HepG2 (cell line): ENCODE data around the gene POC1B. TPM values are rescaled to one million over a fixed set of nuclear protein-coding genes. Genes with fewer than 3 reads are reported as not detected.

Experiments used
- ATAC-seq: fragments of 200-7000 bp; cut with Tn5 transposase; 3 replicates; pipeline ENCODE4 v1.9.1; 2020; ENCODE audit warnings: mild to moderate bottlenecking, moderate library complexity
- BruUV-seq: library from RNA; stranded (reverse); fragments of 400-500 nt; replicated peaks from 2 replicates; lab custom pipeline; 2021; lab: Mats Ljungman, UMichigan
- CTCF ChIA-PET: fragments of 300-600 bp; formaldehyde crosslinking; extraction: SDS; loops from one replicate; lab custom pipeline; 2021; ENCODE audit warnings: low total read pairs, inconsistent platforms, low intra/inter-chr PET ratio; lab: Yijun Ruan, JAX
- POLR2A ChIA-PET: fragments of 350-600 bp; sonication (Branson Sonifier 250); formaldehyde crosslinking; loops from one replicate; lab custom pipeline; 2020; ENCODE audit warnings: antibody characterized with exemption, inconsistent platforms; lab: Yijun Ruan, JAX
- DNase-seq: peaks from one replicate; pipeline ENCODE4 v3.0.0-alpha.2; 2015; ENCODE audit warnings: low spot score
- FAIRE-seq: peaks from 3 replicates; lab custom pipeline; 2011; peaks lifted over from hg19 to GRCh38; lab: Jason Lieb, UNC
- H2AFZ ChIP-seq: one replicate; pipeline ENCODE4 v1.6.1; 2011; ENCODE audit warnings: low read length, inconsistent platforms
- H3K27ac ChIP-seq: fragments of 300-600 bp; 3 replicates; pipeline ENCODE4 v1.8.0; 2011; ENCODE audit warnings: mixed run types, mild to moderate bottlenecking, mixed read lengths, low read length, inconsistent platforms; ENCODE audit not compliant: insufficient read depth; ENCODE audit errors: extremely low read length
- H3K27me3 ChIP-seq, 2 experiments: fragments of 200-600 bp in 1 of 2; 2 replicates in 1 of 2; 3 replicates in 1 of 2; pipeline versions ENCODE4 v1.6.0 to v1.8.0; 2011; ENCODE audit warnings: low read length in 2 of 2, mild to moderate bottlenecking in 2 of 2, moderate library complexity in 2 of 2, inconsistent platforms in 1 of 2; ENCODE audit not compliant: insufficient read depth in 2 of 2, control insufficient read depth in 1 of 2
- H3K36me3 ChIP-seq, 2 experiments: fragments of 200-600 bp in 1 of 2; replicated peaks in 1 of 2; 2 replicates in 1 of 2; 3 replicates in 1 of 2; pipeline versions ENCODE4 v1.5.1 to v1.8.0; 2011; ENCODE audit warnings: low read length in 2 of 2, inconsistent platforms in 1 of 2; ENCODE audit not compliant: insufficient read depth in 2 of 2, control insufficient read depth in 1 of 2
- H3K4me1 ChIP-seq: 2 replicates; pipeline ENCODE4 v1.5.1; 2012; ENCODE audit warnings: low read length, inconsistent platforms; ENCODE audit not compliant: insufficient read depth
- H3K4me2 ChIP-seq: 2 replicates; pipeline ENCODE4 v1.6.0; 2011; ENCODE audit warnings: low read depth, low read length, inconsistent platforms
- H3K4me3 ChIP-seq, 3 experiments: fragments of 200-600 bp in 1 of 3; sonication (generic), shearing (Covaris generic) in 1 of 3; replicated peaks in 1 of 3; 2 replicates each; pipeline ENCODE4 v1.5.1; 2011 to 2016; ENCODE audit warnings: low read length in 3 of 3, inconsistent platforms in 2 of 3, low read depth in 2 of 3, mild to moderate bottlenecking in 2 of 3, control low read depth in 1 of 3, mixed read lengths in 1 of 3; ENCODE audit not compliant: insufficient read depth in 1 of 3
- H3K79me2 ChIP-seq: one replicate; pipeline ENCODE4 v1.6.1; 2011; ENCODE audit warnings: low read length, inconsistent platforms; ENCODE audit not compliant: insufficient read depth
- H3K9ac ChIP-seq: 2 replicates; pipeline ENCODE4 v1.6.0; 2011; ENCODE audit warnings: mild to moderate bottlenecking, low read depth, low read length, inconsistent platforms; ENCODE audit not compliant: insufficient read depth
- H3K9me3 ChIP-seq: 2 replicates; pipeline ENCODE4 v1.5.1; 2012; ENCODE audit warnings: mild to moderate bottlenecking, low read length
- H4K20me1 ChIP-seq: 2 replicates; pipeline ENCODE4 v1.6.0; 2011; ENCODE audit warnings: inconsistent platforms, mild to moderate bottlenecking, low read length, moderate library complexity; ENCODE audit not compliant: insufficient read depth
- ARNT2 ChIP-seq: sonication (generic); formaldehyde crosslinking; IDR thresholded peaks from 2 replicates; pipeline ENCODE4 v1.8.0; 2022; ENCODE audit warnings: mild to moderate bottlenecking, low read depth, missing genetic modification reagents, moderate library complexity
- ATAD3A ChIP-seq: sonication (generic); formaldehyde crosslinking; IDR thresholded peaks from 2 replicates; pipeline ENCODE4 v1.4.0; 2020; ENCODE audit warnings: missing genetic modification reagents
- BCL6 ChIP-seq: IDR thresholded peaks from 2 replicates; pipeline ENCODE4 v1.6.1; 2016; ENCODE audit warnings: missing genetic modification reagents, missing compliant biosample characterization
- FUBP1 ChIP-seq: sonication (generic); formaldehyde crosslinking; IDR thresholded peaks from 2 replicates; pipeline ENCODE4 v1.5.1; 2020; ENCODE audit warnings: missing genetic modification reagents, mild to moderate bottlenecking, borderline replicate concordance
- GTF2F1 ChIP-seq: fragments of 150-350 bp; IDR thresholded peaks from 2 replicates; pipeline ENCODE4 v1.6.1; 2014; ENCODE audit warnings: low read length
- HNRNPL ChIP-seq: fragments of 200-400 bp; formaldehyde crosslinking; IDR thresholded peaks from 2 replicates; pipeline ENCODE4 v1.6.1; 2017; ENCODE audit warnings: mild to moderate bottlenecking, low read depth, low read length
- KDM6A ChIP-seq: IDR thresholded peaks from 2 replicates; pipeline ENCODE4 v1.6.1; 2016; ENCODE audit warnings: low read depth
- MAFK ChIP-seq, 2 experiments: IDR thresholded peaks in 1 of 2; conservative IDR thresholded peaks in 1 of 2; 2 replicates each; pipeline ENCODE4 v1.6.1; 2011; ENCODE audit warnings: improper control_type of control experiment in 2 of 2, low read length in 2 of 2
- MBD4 ChIP-seq: IDR thresholded peaks from 2 replicates; pipeline ENCODE4 v1.6.1; 2012; ENCODE audit warnings: low read length, inconsistent platforms, borderline replicate concordance
- POLR2A ChIP-seq, 2 experiments: IDR thresholded peaks; 2 replicates each; pipeline ENCODE4 v1.6.1; 2011; ENCODE audit warnings: low read depth in 2 of 2, low read length in 2 of 2, mild to moderate bottlenecking in 1 of 2, moderate library complexity in 1 of 2; ENCODE audit not compliant: insufficient read depth in 1 of 2
- PPARG ChIP-seq: conservative IDR thresholded peaks from 2 replicates; pipeline ENCODE4 v1.6.1; 2016; ENCODE audit warnings: missing biosample characterization, missing genetic modification reagents
- PTBP1 ChIP-seq: fragments of 200-400 bp; formaldehyde crosslinking; IDR thresholded peaks from 2 replicates; pipeline ENCODE4 v1.6.1; 2018; ENCODE audit warnings: low read length, low read depth; ENCODE audit not compliant: poor library complexity, severe bottlenecking
- SMAD1 ChIP-seq: sonication (generic); formaldehyde crosslinking; IDR thresholded peaks from 2 replicates; pipeline ENCODE4 v1.4.0; 2020; ENCODE audit warnings: missing genetic modification reagents, low read depth, mild to moderate bottlenecking, borderline replicate concordance
- SUZ12 ChIP-seq: fragments of 150-350 bp; IDR thresholded peaks from 2 replicates; pipeline ENCODE4 v1.6.1; 2014; ENCODE audit warnings: low read depth, low read length
- TEAD3 ChIP-seq: optimal IDR thresholded peaks from 2 replicates; pipeline ENCODE3; 2016; ENCODE audit warnings: borderline replicate concordance
- TRIM24 ChIP-seq: sonication (generic); formaldehyde crosslinking; IDR thresholded peaks from 2 replicates; pipeline ENCODE4 v1.8.0; 2022; ENCODE audit warnings: mild to moderate bottlenecking, missing genetic modification reagents
- ZNF383 ChIP-seq: sonication (generic); formaldehyde crosslinking; IDR thresholded peaks from 2 replicates; pipeline ENCODE4 v1.4.0; 2020; ENCODE audit warnings: missing genetic modification reagents, mild to moderate bottlenecking, borderline replicate concordance
- ZNF816 ChIP-seq: sonication (generic); formaldehyde crosslinking; IDR thresholded peaks from 2 replicates; pipeline ENCODE4 v1.8.0; 2022; ENCODE audit warnings: missing genetic modification reagents, mild to moderate bottlenecking, borderline replicate concordance
- WGBS: methylation state at CpG from one replicate; pipeline ENCODE4 v1.1.6; 2017; ENCODE audit warnings: low lambda C conversion rate; 5-methylcytosine and 5-hydroxymethylcytosine counted together
- in situ Hi-C: cut with HindIII; loops from 2 replicates; pipeline ENCODE4 v1.10.0; 2017; ENCODE audit warnings: low pct_unique_long_range_greater_than_20kb; ENCODE audit not compliant: extremely low pct_ligation_motif_present
- intact Hi-C: fragments of 100-400 bp; cut with micrococcal nuclease; formaldehyde crosslinking; loops from one replicate; pipeline ENCODE4 v1.10.0; 2022; ENCODE audit not compliant: unreplicated experiment
- polyA plus RNA-seq, 8 experiments: library from polyadenylated mRNA; depleted of rRNA in 3 of 8; stranded (reverse) in 7 of 8; unstranded in 1 of 8; fragments of >200 nt; fragmentation: Illumina TruSeq in 4 of 8; extraction: Trizol in 4 of 8; gene quantifications; 2 replicates each; pipeline versions ENCODE4 v1.2.1 to v1.2.3, GENCODE V29; 2011 to 2016; ENCODE audit warnings: low read depth in 4 of 8, missing spikeins in 1 of 8, mixed read lengths in 1 of 8; ENCODE audit not compliant: insufficient read depth in 1 of 8
- total RNA-seq, 5 experiments: library from RNA; depleted of rRNA; stranded (reverse); fragments of >200 nt; fragmentation: Illumina TruSeq; extraction: Trizol; gene quantifications; 2 replicates each; pipeline ENCODE4 v1.2.3, GENCODE V29; 2016; ENCODE audit warnings: low read depth in 1 of 5
- TF ChIP-seq, protein P1 (sequence below): sonication (generic); formaldehyde crosslinking; IDR thresholded peaks from 2 replicates; pipeline ENCODE4 v1.4.0; 2020; ENCODE audit warnings: missing genetic modification reagents
- TF ChIP-seq, protein P2 (sequence below): sonication (generic); formaldehyde crosslinking; IDR thresholded peaks from 2 replicates; pipeline ENCODE4 v1.4.0; 2020; ENCODE audit warnings: low read depth, mild to moderate bottlenecking, missing genetic modification reagents
- TF ChIP-seq, protein P3 (sequence below): IDR thresholded peaks from 2 replicates; pipeline ENCODE4 v1.6.1; 2016
- TF ChIP-seq, protein P4 (sequence below): sonication (generic); formaldehyde crosslinking; IDR thresholded peaks from 2 replicates; pipeline ENCODE4 v1.5.1; 2020; ENCODE audit warnings: missing genetic modification reagents, mild to moderate bottlenecking, borderline replicate concordance

Gene POC1B
- total and polyA plus RNA-seq, 2 of the 13 experiments (the other 11 are each of a cell fraction or from before 2014, with no cell fraction given), result 9.3 to 11.0 TPM

- FAIRE-seq, result peak; percentile 30
- POLR2A ChIA-PET, result no interaction called here
- no peaks in the 10 kb centered on the region for H3K36me3 ChIP-seq
- H3K27me3 ChIP-seq, result no peaks in the 10 kb centered on the region
- no TSS peak for BruUV-seq
- no peak overlapping the region for H3K27ac ChIP-seq
- peak; percentile 28; the same call in 1 of the 3 replicates for ATAC-seq
- no peak overlapping the region for H2AFZ ChIP-seq
- in situ Hi-C loops (loop anchor here (25.0 kb wide), 1 partner anchor 423 kb away; no protein-coding TSS in a partner anchor), intact Hi-C loops (no loop called here)
- CTCF ChIA-PET, result no interaction called here
- no peaks in the 10 kb centered on the region for H3K9me3 ChIP-seq
- peak; percentile 37 for DNase-seq
- H3K4me1 ChIP-seq, result peaks cover 21% of the 10 kb centered on the region
- no peak overlapping the region for H3K4me3 ChIP-seq
- H3K79me2 ChIP-seq, result no peaks in the 10 kb centered on the region
- WGBS, result 39% methylated on average over 4 of the region's 4 CpGs
- H3K9ac ChIP-seq, result no peak overlapping the region
- no peaks in the 10 kb centered on the region; the same call in 1 of the 2 replicates for H4K20me1 ChIP-seq
- no peak overlapping the region for H3K4me2 ChIP-seq
- TF ChIP-seq SUZ12, result no peak
- TF ChIP-seq, protein P1, sequence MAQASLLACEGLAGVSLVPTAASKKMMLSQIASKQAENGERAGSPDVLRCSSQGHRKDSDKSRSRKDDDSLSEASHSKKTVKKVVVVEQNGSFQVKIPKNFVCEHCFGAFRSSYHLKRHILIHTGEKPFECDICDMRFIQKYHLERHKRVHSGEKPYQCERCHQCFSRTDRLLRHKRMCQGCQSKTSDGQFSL (CRISPR knock-in tag), result no peak
- TF ChIP-seq HNRNPL, result no peak
- TF ChIP-seq GTF2F1, result no peak
- TF ChIP-seq POLR2A (IDR thresholded peaks at IDR 0.05; ENCODE audit: insufficient read depth in 1 of 2, low read depth in 2 of 2, low read length in 2 of 2), result no peak
- no peak for TF ChIP-seq PTBP1
- TF ChIP-seq TRIM24 (CRISPR knock-in tag), result no peak
- TF ChIP-seq ATAD3A (CRISPR knock-in tag), result no peak
- TF ChIP-seq ZNF383 (CRISPR knock-in tag), result no peak
- TF ChIP-seq, protein P2, sequence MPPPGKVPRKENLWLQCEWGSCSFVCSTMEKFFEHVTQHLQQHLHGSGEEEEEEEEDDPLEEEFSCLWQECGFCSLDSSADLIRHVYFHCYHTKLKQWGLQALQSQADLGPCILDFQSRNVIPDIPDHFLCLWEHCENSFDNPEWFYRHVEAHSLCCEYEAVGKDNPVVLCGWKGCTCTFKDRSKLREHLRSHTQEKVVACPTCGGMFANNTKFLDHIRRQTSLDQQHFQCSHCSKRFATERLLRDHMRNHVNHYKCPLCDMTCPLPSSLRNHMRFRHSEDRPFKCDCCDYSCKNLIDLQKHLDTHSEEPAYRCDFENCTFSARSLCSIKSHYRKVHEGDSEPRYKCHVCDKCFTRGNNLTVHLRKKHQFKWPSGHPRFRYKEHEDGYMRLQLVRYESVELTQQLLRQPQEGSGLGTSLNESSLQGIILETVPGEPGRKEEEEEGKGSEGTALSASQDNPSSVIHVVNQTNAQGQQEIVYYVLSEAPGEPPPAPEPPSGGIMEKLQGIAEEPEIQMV (CRISPR knock-in tag), result no peak
- no peak for TF ChIP-seq SMAD1 (CRISPR knock-in tag)
- no peak for TF ChIP-seq ZNF816
- TF ChIP-seq, protein P3, sequence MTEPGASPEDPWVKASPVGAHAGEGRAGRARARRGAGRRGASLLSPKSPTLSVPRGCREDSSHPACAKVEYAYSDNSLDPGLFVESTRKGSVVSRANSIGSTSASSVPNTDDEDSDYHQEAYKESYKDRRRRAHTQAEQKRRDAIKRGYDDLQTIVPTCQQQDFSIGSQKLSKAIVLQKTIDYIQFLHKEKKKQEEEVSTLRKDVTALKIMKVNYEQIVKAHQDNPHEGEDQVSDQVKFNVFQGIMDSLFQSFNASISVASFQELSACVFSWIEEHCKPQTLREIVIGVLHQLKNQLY (CRISPR knock-in tag), result no peak
- TF ChIP-seq TEAD3, result peak; percentile 21
- 0 out of 4 replicates have a peak, but pooled peaks of 1 of the 2 experiments have one; percentile 16 for TF ChIP-seq MAFK (conservative IDR thresholded peaks at IDR 0.05 in 1 of 2, IDR thresholded peaks at IDR 0.05 in 1 of 2; ENCODE audit: low read length in 2 of 2)
- no peak for TF ChIP-seq FUBP1 (CRISPR knock-in tag)
- TF ChIP-seq, protein P4, sequence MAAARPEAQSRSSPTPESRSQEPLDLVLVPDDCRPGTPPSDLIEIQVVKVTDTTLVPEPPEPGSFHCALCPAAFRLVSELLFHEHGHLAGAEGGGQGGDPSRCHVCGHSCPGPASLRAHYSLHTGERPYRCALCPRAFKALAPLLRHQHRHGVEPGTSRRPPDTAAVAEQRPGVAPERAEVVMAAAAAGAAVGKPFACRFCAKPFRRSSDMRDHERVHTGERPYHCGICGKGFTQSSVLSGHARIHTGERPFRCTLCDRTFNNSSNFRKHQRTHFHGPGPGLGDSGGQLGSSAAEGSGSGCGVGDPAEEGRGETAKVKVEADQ, result no peak
- TF ChIP-seq ARNT2, result no peak
- no peak for TF ChIP-seq PPARG
- no peak for TF ChIP-seq KDM6A (CRISPR knock-in tag)
- no peak for TF ChIP-seq MBD4
- 0 out of 2 replicates have a peak, but pooled peaks have one; percentile 10 for TF ChIP-seq BCL6
Observed at GRCh38 chr12:89538897-89539296, 13.1 kb upstream of the POC1B start.
